Measurements from ENCODE around the gene RBPMS2. TPM values are rescaled to one million over a fixed set of nuclear protein-coding genes. Genes with fewer than 3 reads are reported as not detected.

The RBPMS2 gene
- total RNA-seq, 1 experiment from 2014 or later = 181 TPM

DNA sequence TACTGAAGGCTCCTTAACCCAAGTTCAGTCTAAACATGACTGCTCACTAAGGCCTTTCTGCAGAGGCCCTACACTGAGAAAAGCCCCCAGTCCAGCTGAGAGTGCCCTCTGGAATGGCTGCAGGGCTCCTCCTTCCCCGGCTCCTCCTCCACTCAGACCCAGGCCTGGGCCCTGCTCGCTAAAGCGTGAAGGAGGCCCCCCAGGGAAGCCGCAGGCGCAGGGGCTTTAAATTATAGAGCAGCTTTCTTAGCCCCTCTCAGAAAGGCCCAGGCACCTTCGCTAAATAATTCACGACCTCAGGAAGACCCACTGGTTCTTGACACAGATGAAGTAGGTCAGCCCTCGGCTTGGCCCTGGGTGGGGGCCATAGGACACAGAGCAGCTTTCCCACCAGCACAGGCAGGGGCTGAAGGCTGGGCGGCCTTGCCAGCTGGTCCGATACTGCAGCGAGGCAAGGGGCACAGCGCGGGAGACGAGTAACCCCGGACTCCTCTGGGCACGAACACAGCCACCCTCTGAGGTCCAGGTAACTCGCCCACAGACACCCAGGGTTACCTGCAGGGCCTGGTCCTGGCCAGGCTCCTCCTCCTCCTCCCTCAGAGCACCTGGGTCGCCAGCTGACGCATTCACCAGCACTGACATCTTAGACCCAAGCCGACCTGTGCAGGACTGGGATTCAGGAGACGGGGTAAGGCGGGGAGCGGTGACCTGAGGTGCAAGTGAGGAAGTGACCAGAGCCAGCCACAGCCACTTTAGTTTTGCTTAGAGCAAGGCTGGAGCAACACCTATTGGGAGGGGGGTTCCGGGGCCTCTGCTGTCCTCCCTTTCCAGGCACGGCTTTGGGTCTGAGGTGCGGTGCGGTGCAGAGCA is 36.9 kb downstream of the RBPMS2 start:
- Histone ChIP-seq H3K4me2 (ENCODE audit: insufficient read depth, insufficient read length, low read length) (no peak overlapping the region), H2BK120ac (ENCODE audit: low read depth, low read length, poor library complexity, severe bottlenecking) (no peak overlapping the region), H2BK20ac (ENCODE audit: low read depth, low read length, poor library complexity, severe bottlenecking) (no peak overlapping the region), H2AFZ (ENCODE audit: low read length) (no peak overlapping the region), H4K8ac (replicated peaks; ENCODE audit: insufficient read length, low read depth, low read length) (no peak overlapping the region), H3K9me3 (ENCODE audit: control insufficient read depth, low read depth, low read length) (no peaks in the 10 kb centered on the region), H3K27ac (ENCODE audit: insufficient read length, low read depth, low read length) (no peak overlapping the region), H2BK15ac (ENCODE audit: low read depth, low read length) (no peak overlapping the region), H3K27me3 (ENCODE audit: insufficient read depth, low read length) (no peaks in the 10 kb centered on the region), H3K4ac (ENCODE audit: low read depth, low read length) (no peak overlapping the region), H3K79me2 (ENCODE audit: insufficient read depth, low read length) (peaks cover 2% of the 10 kb centered on the region; the same call in 1 of the 2 replicates), H3K4me1 (ENCODE audit: insufficient read depth, low read length) (no peaks in the 10 kb centered on the region), H3T11ph (ENCODE audit: low read length) (no peak overlapping the region), H3K9ac (ENCODE audit: extremely low read depth, insufficient read length, low read length) (no peak overlapping the region), H4K5ac (ENCODE audit: insufficient read length, low read depth, low read length) (no peak overlapping the region), H3K23me2 (ENCODE audit: insufficient read length, low read depth, low read length, poor library complexity, severe bottlenecking) (no peaks in the 10 kb centered on the region), H2AK5ac (ENCODE audit: insufficient read length, low read length) (no peak overlapping the region), H3K56ac (ENCODE audit: insufficient read length, low read depth, low read length) (no peak overlapping the region), H2BK5ac (ENCODE audit: insufficient read length, low read length) (no peak overlapping the region), H2BK12ac (ENCODE audit: insufficient read length, low read depth, low read length) (no peak overlapping the region), H3K14ac (ENCODE audit: insufficient read depth, low read length) (no peak overlapping the region; the same call in 1 of the 2 replicates), H4K20me1 (ENCODE audit: control insufficient read depth, insufficient read depth, insufficient read length) (no peaks in the 10 kb centered on the region), H3K18ac (ENCODE audit: insufficient read length, low read depth, low read length) (no peak overlapping the region), H3K23ac (ENCODE audit: insufficient read length, low read depth, low read length) (no peak overlapping the region), H3K79me1 (ENCODE audit: insufficient read depth, low read depth, low read length, poor library complexity, severe bottlenecking) (peaks cover 3% of the 10 kb centered on the region), H4K91ac (ENCODE audit: insufficient read length, low read depth, low read length) (no peak overlapping the region)
- no peak for DNase-seq
- no peak overlapping the region for H3K4me3 Mint-ChIP-seq
- H3K9me3 Mint-ChIP-seq = no peaks in the 10 kb centered on the region; a peak in 1 of 5 replicates
- H3K36me3 Mint-ChIP-seq (ENCODE audit: insufficient read depth in 1 of 3, low read depth in 3 of 3) = peaks cover 49 to 80% (median 50%) of the 10 kb centered on the region in 3 experiments
- H3K27ac Mint-ChIP-seq = peak overlapping the region; percentile 48 to 85 (median 66); a peak in 2 of 7 replicates
- H3K27me3 Mint-ChIP-seq (ENCODE audit: low read depth) = no peaks in the 10 kb centered on the region; the same call in 1 of the 2 replicates
- no CpG with 5 or more reads among the region's 27 CpGs for WGBS (ENCODE audit: extremely low coverage, insufficient read length, low lambda C conversion rate)
- TF ChIP-seq, protein P1, sequence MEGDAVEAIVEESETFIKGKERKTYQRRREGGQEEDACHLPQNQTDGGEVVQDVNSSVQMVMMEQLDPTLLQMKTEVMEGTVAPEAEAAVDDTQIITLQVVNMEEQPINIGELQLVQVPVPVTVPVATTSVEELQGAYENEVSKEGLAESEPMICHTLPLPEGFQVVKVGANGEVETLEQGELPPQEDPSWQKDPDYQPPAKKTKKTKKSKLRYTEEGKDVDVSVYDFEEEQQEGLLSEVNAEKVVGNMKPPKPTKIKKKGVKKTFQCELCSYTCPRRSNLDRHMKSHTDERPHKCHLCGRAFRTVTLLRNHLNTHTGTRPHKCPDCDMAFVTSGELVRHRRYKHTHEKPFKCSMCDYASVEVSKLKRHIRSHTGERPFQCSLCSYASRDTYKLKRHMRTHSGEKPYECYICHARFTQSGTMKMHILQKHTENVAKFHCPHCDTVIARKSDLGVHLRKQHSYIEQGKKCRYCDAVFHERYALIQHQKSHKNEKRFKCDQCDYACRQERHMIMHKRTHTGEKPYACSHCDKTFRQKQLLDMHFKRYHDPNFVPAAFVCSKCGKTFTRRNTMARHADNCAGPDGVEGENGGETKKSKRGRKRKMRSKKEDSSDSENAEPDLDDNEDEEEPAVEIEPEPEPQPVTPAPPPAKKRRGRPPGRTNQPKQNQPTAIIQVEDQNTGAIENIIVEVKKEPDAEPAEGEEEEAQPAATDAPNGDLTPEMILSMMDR (conservative IDR thresholded peaks at IDR 0.05) = no peak
- H3K4me1 Mint-ChIP-seq = peaks cover 0 to 4% of the 10 kb centered on the region in 2 experiments
